Fibroblast of lung (primary cell): Measurements from ENCODE around the gene TAC3.

ENCODE experiments used
- CTCF ChIP-seq, 2 donors: IDR thresholded peaks in 1 of 2; conservative IDR thresholded peaks in 1 of 2; 1 replicate in 1 of 2; 2 replicates in 1 of 2; pipeline ENCODE4 v1.5.1; 2011 to 2012; ENCODE audit warnings: low read length in 2 of 2, control low read depth in 1 of 2, inconsistent platforms in 1 of 2, low read depth in 1 of 2, mild to moderate bottlenecking in 1 of 2
- EZH2 ChIP-seq: IDR thresholded peaks from 2 replicates; pipeline ENCODE4 v1.5.1; 2012; ENCODE audit warnings: low read length, control low read depth, mild to moderate bottlenecking; ENCODE audit errors: missing control alignments

- no peak for TF ChIP-seq CTCF (conservative IDR thresholded peaks at IDR 0.05 in 1 of 2, IDR thresholded peaks at IDR 0.05 in 1 of 2; ENCODE audit: low read depth in 1 of 2, low read length in 2 of 2)
- TF ChIP-seq EZH2: no peak
Observed at GRCh38 chr12:57012600-57013465, 3.5 kb downstream of the TAC3 start.
